K562 treated with DMSO at 1 percent for 24 hours (cell line): ENCODE results near the gene PRKD3. TPM values are rescaled to one million over a fixed set of nuclear protein-coding genes. Genes with fewer than 3 reads are reported as not detected.

Experiments used
- total RNA-seq: library from RNA; unstranded; fragments of 300-600 nt; gene quantifications from 2 replicates; pipeline ENCODE4 v1.2.3, GENCODE V29; 2022; ENCODE audit warnings: low read depth; ENCODE audit not compliant: insufficient read depth

Gene PRKD3
- 8.2 and 8.8 TPM in 2 replicates for total RNA-seq

DNA sequence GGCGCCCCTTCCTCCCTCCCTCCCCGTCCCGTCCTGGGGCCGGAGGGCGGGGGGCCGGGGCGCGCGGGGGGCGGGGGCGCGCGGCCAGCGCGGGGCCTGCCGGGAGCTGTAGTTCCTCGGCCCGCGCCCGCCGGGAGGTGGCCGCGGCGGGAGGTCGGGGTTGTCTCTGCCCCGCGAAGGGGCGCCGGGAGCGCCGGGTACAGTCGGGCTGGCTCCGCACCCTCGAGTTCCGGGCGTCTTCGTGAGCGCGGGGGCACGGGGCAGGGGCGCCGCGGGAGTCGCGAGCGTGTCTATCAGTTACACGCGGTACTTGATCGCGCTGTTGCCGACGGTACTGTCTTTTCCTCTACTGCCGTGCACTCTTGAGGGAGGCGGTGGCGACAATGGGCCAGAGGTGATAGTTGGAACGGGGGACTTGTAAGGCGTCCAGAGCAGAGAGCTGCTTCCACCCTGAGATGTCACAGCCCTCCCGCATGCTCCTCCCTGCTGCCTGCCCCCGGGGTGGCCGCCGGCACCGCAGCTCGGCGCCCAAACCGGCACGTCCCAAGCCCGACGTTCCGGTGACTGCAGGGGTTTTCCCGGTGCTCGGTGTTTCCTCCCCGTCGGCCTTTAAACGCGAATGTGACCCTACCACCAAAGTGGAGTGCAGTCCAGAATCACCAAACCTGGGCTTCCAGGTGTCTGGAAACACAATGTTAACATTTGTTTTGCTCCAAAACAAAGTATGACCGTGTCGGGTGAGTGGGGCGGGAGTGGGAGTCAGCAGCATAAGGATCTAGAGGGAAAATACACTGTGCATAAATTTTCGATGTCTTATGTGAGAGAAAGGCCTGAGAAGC, at the start of gene PRKD3:
Gene PRKD3 (minus strand): TSS at position 48 of the 839 bp plus-strand sequence. CDS start 8,309 bp downstream, outside the sequence.

GRCh38 chr2:37344453-37345361, 20.1 kb upstream of the PRKD3 start, which contains the start of gene QPCT:
Gene QPCT (plus strand): TSS chr2:37344630. CDS start chr2:37344732, 102 bp downstream.

Other genes with a start within 250 kb of the PRKD3 start
- 8.0 and 9.4 TPM in 2 replicates for gene HEATR5B, start 240.5 kb downstream of the PRKD3 start, total RNA-seq
- gene GPATCH11, start 240.3 kb downstream of the PRKD3 start, total RNA-seq, result 8.3 and 8.7 TPM in 2 replicates
- gene EIF2AK2, start 167.9 kb downstream of the PRKD3 start, total RNA-seq, result 8.2 and 8.5 TPM in 2 replicates
- not detected in 2 replicates for gene SULT6B1, start 136.2 kb downstream of the PRKD3 start, total RNA-seq
- gene CEBPZOS, start 128.3 kb downstream of the PRKD3 start, total RNA-seq, result 16.7 and 19.1 TPM in 2 replicates
- 24.1 and 40.8 TPM in 2 replicates for gene CEBPZ, start 93.2 kb downstream of the PRKD3 start, total RNA-seq
- 7.5 and 8.4 TPM in 2 replicates for gene NDUFAF7, start 93.2 kb downstream of the PRKD3 start, total RNA-seq
- gene QPCT, start 19.8 kb upstream of the PRKD3 start, total RNA-seq, result not detected in 2 replicates